Measurements from ENCODE around the gene DPF3. TPM values are rescaled to one million over a fixed set of nuclear protein-coding genes. Genes with fewer than 3 reads are reported as not detected.

DPF3 gene
- total and polyA plus RNA-seq, 2 donors (not counting 1 experiment from before 2014, with no cell fraction given) = 7.6 to 13.7 TPM

GRCh38 chr14:72907886-72908285 lies 14.0 kb upstream of the DPF3 start:
- H3K79me2 ChIP-seq (ENCODE audit: control insufficient read depth, insufficient read depth, low read length) = no peaks in the 10 kb centered on the region
- no peak overlapping the region for H3K27ac ChIP-seq (ENCODE audit: insufficient read depth, low read length)
- peak; percentile 49 to 81 for DNase-seq (ENCODE audit: low read depth in 2 of 2)
- H4K20me1 ChIP-seq (ENCODE audit: control insufficient read depth, extremely low read depth, insufficient read depth, low read length) = no peaks in the 10 kb centered on the region
- H3K4me1 ChIP-seq (ENCODE audit: control insufficient read depth, extremely low read depth, insufficient read depth, low read length) = peaks cover 21% of the 10 kb centered on the region
- no peak overlapping the region for H3K9ac ChIP-seq (ENCODE audit: insufficient read depth, low read length)
- H2AFZ ChIP-seq (ENCODE audit: low read length) = no peak overlapping the region
- H3K4me2 ChIP-seq (ENCODE audit: extremely low read depth, insufficient read depth, low read length) = peak overlapping the region; percentile 2
- TF ChIP-seq EZH2 (IDR thresholded peaks at IDR 0.05; ENCODE audit: low read length, missing control alignments) (no peak), CTCF (conservative IDR thresholded peaks at IDR 0.05 in 1 of 2, IDR thresholded peaks at IDR 0.05 in 1 of 2; ENCODE audit: low read depth in 1 of 2, low read length in 2 of 2) (no peak)
- no peaks in the 10 kb centered on the region for H3K9me3 ChIP-seq (ENCODE audit: control insufficient read depth, insufficient read depth, low read depth, low read length)
- H3K4me3 ChIP-seq (replicated peaks in 1 of 4; ENCODE audit: control extremely low read depth in 1 of 4, insufficient read depth in 1 of 4, low read depth in 3 of 4, low read length in 4 of 4) = no peak overlapping the region
- H3K36me3 ChIP-seq (ENCODE audit: control insufficient read depth, insufficient read depth, low read length) = no peaks in the 10 kb centered on the region
- no peaks in the 10 kb centered on the region for H3K27me3 ChIP-seq (ENCODE audit: control insufficient read depth, insufficient read depth, low read length)

- Histone ChIP-seq H3K27me3 (ENCODE audit: control insufficient read depth, insufficient read depth, low read length) (no peaks in the 10 kb centered on the region), H2AFZ (ENCODE audit: low read length) (no peak overlapping the region), H3K4me3 (replicated peaks in 1 of 4; ENCODE audit: control extremely low read depth in 1 of 4, insufficient read depth in 1 of 4, low read depth in 3 of 4, low read length in 4 of 4) (no peak overlapping the region), H3K27ac (ENCODE audit: insufficient read depth, low read length) (no peak overlapping the region), H4K20me1 (ENCODE audit: control insufficient read depth, extremely low read depth, insufficient read depth, low read length) (no peaks in the 10 kb centered on the region), H3K9ac (ENCODE audit: insufficient read depth, low read length) (no peak overlapping the region), H3K4me2 (ENCODE audit: extremely low read depth, insufficient read depth, low read length) (no peak overlapping the region), H3K36me3 (ENCODE audit: control insufficient read depth, insufficient read depth, low read length) (no peaks in the 10 kb centered on the region), H3K4me1 (ENCODE audit: control insufficient read depth, extremely low read depth, insufficient read depth, low read length) (peaks cover 21% of the 10 kb centered on the region), H3K79me2 (ENCODE audit: control insufficient read depth, insufficient read depth, low read length) (no peaks in the 10 kb centered on the region), H3K9me3 (ENCODE audit: control insufficient read depth, insufficient read depth, low read depth, low read length) (no peaks in the 10 kb centered on the region)
- DNase-seq (ENCODE audit: low read depth in 2 of 2) = no peak
- TF ChIP-seq CTCF (conservative IDR thresholded peaks at IDR 0.05 in 1 of 2, IDR thresholded peaks at IDR 0.05 in 1 of 2; ENCODE audit: low read depth in 1 of 2, low read length in 2 of 2) (no peak), EZH2 (IDR thresholded peaks at IDR 0.05; ENCODE audit: low read length, missing control alignments) (no peak)
Observed at GRCh38 chr14:72906879-72907278, 13.0 kb upstream of the DPF3 start.

- Histone ChIP-seq H3K27me3 (ENCODE audit: control insufficient read depth, insufficient read depth, low read length) (no peaks in the 10 kb centered on the region), H3K9ac (ENCODE audit: insufficient read depth, low read length) (no peak overlapping the region), H3K79me2 (ENCODE audit: control insufficient read depth, insufficient read depth, low read length) (no peaks in the 10 kb centered on the region), H3K9me3 (ENCODE audit: control insufficient read depth, insufficient read depth, low read depth, low read length) (no peaks in the 10 kb centered on the region), H3K36me3 (ENCODE audit: control insufficient read depth, insufficient read depth, low read length) (no peaks in the 10 kb centered on the region), H4K20me1 (ENCODE audit: control insufficient read depth, extremely low read depth, insufficient read depth, low read length) (no peaks in the 10 kb centered on the region), H3K4me3 (replicated peaks in 1 of 4; ENCODE audit: control extremely low read depth in 1 of 4, insufficient read depth in 1 of 4, low read depth in 3 of 4, low read length in 4 of 4) (no peak overlapping the region), H2AFZ (ENCODE audit: low read length) (no peak overlapping the region), H3K4me1 (ENCODE audit: control insufficient read depth, extremely low read depth, insufficient read depth, low read length) (peaks cover 21% of the 10 kb centered on the region), H3K4me2 (ENCODE audit: extremely low read depth, insufficient read depth, low read length) (peak overlapping the region; percentile 11), H3K27ac (ENCODE audit: insufficient read depth, low read length) (no peak overlapping the region)
- DNase-seq (ENCODE audit: low read depth in 2 of 2) = peak; percentile 61 to 95
- TF ChIP-seq EZH2 (IDR thresholded peaks at IDR 0.05; ENCODE audit: low read length, missing control alignments) (no peak), CTCF (conservative IDR thresholded peaks at IDR 0.05 in 1 of 2, IDR thresholded peaks at IDR 0.05 in 1 of 2; ENCODE audit: low read depth in 1 of 2, low read length in 2 of 2) (no peak)
Observed at GRCh38 chr14:72906316-72906715, 12.4 kb upstream of the DPF3 start.

Data from fibroblast of lung (primary cell).